Ishikawa (cell line): Measurements from ENCODE around the gene TSPO2.

Experiments
- CEBPB ChIP-seq: IDR thresholded peaks from 2 replicates; pipeline ENCODE4 v1.6.1; 2012
- CREB1 ChIP-seq: IDR thresholded peaks from 2 replicates; pipeline ENCODE4 v1.6.1; 2012; ENCODE audit warnings: low read depth
- EGR1 ChIP-seq: IDR thresholded peaks from 2 replicates; pipeline ENCODE4 v1.6.1; 2012
- EP300 ChIP-seq: IDR thresholded peaks from 2 replicates; pipeline ENCODE4 v1.6.1; 2012; ENCODE audit warnings: borderline replicate concordance
- FOXM1 ChIP-seq: IDR thresholded peaks from 2 replicates; pipeline ENCODE4 v1.6.1; 2012; ENCODE audit warnings: low read depth, borderline replicate concordance
- NFIC ChIP-seq: IDR thresholded peaks from 2 replicates; pipeline ENCODE4 v1.6.1; 2012
- RAD21 ChIP-seq: IDR thresholded peaks from 2 replicates; pipeline ENCODE4 v1.6.1; 2012; ENCODE audit warnings: low read depth
- TAF1 ChIP-seq: IDR thresholded peaks from 2 replicates; pipeline ENCODE4 v1.6.1; 2012; ENCODE audit warnings: low read depth, mild to moderate bottlenecking
- TCF12 ChIP-seq: IDR thresholded peaks from 2 replicates; pipeline ENCODE4 v1.6.1; 2012; ENCODE audit warnings: low read depth
- TEAD4 ChIP-seq: IDR thresholded peaks from 2 replicates; pipeline ENCODE4 v1.6.1; 2012
- YY1 ChIP-seq: IDR thresholded peaks from 2 replicates; pipeline ENCODE4 v1.6.1; 2012; ENCODE audit warnings: low read depth
- ZBTB7A ChIP-seq: IDR thresholded peaks from 2 replicates; pipeline ENCODE4 v1.6.1; 2012; ENCODE audit warnings: low read depth
- TF ChIP-seq, protein P1 (sequence below): IDR thresholded peaks from 2 replicates; pipeline ENCODE4 v1.6.1; 2012
- TF ChIP-seq, protein P2 (sequence below): IDR thresholded peaks from 2 replicates; pipeline ENCODE4 v1.6.1; 2012; ENCODE audit warnings: low read depth, mild to moderate bottlenecking
- TF ChIP-seq, protein P3 (sequence below): IDR thresholded peaks from 2 replicates; pipeline ENCODE4 v1.6.1; 2012

The TSPO2 gene

DNA sequence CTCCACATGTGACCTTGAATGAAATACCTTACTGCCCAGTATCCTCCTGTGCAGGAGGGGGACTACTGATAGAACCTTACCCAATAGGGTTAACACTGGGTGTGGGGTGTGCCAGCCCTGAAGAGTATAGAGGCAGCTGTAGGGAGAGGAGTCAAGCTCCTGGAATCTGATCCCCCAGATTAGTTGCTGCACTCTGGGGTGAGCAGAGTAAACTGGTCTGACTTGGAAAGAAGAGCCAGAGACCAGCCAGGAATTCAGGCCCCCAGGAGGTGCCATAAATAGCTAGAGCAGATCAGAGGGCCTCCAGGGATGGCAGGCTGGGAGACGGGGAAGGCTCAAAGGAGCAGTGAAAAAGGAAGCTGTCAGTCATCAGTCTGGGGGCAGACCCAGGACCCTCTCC, 7.3 kb downstream of the TSPO2 start:
- TF ChIP-seq CREB1, result no peak
- TF ChIP-seq FOXM1, result no peak

DNA sequence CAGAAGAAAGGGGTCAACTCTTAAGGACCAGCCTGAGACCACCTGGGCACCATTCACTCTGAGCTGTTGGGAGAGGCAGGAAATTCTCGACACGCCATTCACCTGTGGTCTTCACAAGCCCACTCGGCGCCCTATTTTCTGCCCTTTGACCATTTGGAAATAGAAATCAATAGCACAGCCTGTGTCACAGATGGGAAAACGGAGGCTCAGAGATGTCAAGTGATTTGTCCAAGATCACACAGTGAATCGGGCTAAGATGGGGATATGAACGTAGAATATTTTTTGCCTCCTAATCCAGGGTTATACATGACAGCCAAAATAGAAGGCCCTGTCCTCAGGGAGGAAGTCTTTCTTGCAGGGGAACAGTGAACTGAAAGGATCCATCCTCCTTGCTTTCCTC, 7.7 kb downstream of the TSPO2 start:
- TF ChIP-seq CREB1 (no peak), TCF12 (no peak), TAF1 (no peak), TEAD4 (no peak), YY1 (no peak), EGR1 (no peak), RAD21 (no peak), EP300 (no peak), ZBTB7A (no peak), NFIC (no peak), CEBPB (no peak), FOXM1 (no peak)
- TF ChIP-seq, protein P1, sequence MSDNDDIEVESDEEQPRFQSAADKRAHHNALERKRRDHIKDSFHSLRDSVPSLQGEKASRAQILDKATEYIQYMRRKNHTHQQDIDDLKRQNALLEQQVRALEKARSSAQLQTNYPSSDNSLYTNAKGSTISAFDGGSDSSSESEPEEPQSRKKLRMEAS, result no peak
- TF ChIP-seq, protein P2, sequence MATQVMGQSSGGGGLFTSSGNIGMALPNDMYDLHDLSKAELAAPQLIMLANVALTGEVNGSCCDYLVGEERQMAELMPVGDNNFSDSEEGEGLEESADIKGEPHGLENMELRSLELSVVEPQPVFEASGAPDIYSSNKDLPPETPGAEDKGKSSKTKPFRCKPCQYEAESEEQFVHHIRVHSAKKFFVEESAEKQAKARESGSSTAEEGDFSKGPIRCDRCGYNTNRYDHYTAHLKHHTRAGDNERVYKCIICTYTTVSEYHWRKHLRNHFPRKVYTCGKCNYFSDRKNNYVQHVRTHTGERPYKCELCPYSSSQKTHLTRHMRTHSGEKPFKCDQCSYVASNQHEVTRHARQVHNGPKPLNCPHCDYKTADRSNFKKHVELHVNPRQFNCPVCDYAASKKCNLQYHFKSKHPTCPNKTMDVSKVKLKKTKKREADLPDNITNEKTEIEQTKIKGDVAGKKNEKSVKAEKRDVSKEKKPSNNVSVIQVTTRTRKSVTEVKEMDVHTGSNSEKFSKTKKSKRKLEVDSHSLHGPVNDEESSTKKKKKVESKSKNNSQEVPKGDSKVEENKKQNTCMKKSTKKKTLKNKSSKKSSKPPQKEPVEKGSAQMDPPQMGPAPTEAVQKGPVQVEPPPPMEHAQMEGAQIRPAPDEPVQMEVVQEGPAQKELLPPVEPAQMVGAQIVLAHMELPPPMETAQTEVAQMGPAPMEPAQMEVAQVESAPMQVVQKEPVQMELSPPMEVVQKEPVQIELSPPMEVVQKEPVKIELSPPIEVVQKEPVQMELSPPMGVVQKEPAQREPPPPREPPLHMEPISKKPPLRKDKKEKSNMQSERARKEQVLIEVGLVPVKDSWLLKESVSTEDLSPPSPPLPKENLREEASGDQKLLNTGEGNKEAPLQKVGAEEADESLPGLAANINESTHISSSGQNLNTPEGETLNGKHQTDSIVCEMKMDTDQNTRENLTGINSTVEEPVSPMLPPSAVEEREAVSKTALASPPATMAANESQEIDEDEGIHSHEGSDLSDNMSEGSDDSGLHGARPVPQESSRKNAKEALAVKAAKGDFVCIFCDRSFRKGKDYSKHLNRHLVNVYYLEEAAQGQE, result no peak
- TF ChIP-seq, protein P3, sequence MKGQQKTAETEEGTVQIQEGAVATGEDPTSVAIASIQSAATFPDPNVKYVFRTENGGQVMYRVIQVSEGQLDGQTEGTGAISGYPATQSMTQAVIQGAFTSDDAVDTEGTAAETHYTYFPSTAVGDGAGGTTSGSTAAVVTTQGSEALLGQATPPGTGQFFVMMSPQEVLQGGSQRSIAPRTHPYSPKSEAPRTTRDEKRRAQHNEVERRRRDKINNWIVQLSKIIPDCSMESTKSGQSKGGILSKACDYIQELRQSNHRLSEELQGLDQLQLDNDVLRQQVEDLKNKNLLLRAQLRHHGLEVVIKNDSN, result no peak

DNA sequence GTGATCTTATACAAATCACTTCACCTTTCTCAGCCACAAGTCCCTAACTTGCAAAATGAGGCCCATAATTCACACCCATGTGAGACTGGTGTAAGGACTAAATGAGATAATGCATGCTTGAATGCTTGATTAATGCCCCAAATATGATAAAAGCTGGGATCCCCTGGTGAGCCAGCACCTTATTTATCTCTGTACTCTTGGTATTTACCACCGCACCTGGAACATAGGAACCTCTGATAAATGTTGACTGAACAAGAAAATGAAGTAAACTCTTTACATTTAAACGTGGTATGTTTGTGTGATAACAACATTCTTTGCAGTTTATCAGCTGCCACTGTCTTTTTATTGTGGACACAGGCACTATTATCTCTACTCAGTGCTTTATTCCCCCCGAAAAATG, 8.3 kb downstream of the TSPO2 start:
- TF ChIP-seq EGR1, result no peak

DNA sequence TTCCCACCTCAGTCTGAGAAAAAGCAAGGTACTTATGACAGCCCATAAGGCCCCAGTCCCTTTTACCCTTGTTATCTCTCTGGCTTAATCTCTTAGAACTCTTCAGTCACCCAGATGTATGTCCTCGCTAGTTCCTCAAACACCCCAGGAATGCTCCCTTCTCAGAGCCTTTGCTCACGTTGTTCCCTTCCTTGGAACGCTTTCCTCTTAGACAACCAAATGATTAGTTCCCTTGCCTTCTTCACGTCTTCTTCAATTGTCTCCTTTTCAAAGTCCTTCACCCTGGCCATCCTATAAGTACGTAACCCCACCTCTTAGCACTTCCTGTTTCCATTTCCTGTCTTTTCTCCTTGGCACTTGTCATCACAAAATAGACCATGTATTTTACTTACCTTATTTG, 9.6 kb downstream of the TSPO2 start:
- no peak for TF ChIP-seq YY1

DNA sequence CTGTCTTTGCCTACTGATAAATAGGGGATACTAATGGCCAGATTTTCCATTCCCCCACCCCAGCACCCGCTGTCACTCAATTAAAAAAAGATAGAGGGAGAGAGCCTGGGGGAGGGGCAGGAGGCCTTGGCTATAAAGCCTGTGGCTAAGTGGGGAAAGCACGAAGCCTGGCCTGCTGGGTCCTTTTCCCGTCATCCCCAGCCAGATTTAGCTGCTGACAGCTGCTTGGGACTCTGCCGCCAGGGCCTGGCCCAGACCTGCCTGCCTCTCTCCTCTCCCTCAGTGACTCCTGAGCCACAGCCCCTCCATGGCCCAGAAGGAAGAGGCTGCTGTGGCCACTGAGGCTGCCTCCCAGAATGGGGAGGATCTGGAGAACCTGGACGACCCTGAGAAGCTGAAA, 10.8 kb downstream of the TSPO2 start, which contains the start of gene APOBEC2:
Gene APOBEC2 (plus strand): TSS at position 162 of the 400 bp plus-strand sequence. CDS start 146 bp downstream, at position 308.
- TF ChIP-seq ZBTB7A (no peak), EGR1 (no peak), YY1 (no peak), CREB1 (no peak), NFIC (no peak), TEAD4 (no peak), CEBPB (no peak), RAD21 (no peak), FOXM1 (no peak), TCF12 (no peak), TAF1 (no peak), EP300 (no peak)
- TF ChIP-seq, protein P1, result no peak
- TF ChIP-seq, protein P3, result no peak
- TF ChIP-seq, protein P2, result no peak

DNA sequence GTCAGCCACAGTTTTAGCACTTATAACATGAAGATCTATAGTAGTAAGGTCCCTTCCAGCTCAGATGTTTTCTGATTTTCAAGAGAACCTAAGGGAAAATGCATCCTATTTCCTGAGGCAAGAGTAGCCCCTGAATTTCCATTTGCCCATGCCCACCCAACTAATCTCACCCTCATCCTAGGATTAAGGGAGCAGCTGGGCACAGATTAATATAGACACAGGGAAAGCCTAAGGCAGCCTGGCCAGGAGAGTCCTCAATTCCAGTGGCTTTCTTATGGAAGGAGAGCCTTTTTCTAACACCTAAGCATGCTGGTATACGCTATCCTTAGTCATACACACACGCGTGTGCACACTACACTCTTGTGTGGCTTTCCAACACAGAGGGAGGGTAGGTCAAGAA, 12.2 kb downstream of the TSPO2 start:
- no peak for TF ChIP-seq RAD21
- TF ChIP-seq TAF1, result no peak
- TF ChIP-seq NFIC, result no peak
- TF ChIP-seq CREB1, result no peak
- TF ChIP-seq, protein P1, result no peak
- TF ChIP-seq, protein P3, result no peak
- TF ChIP-seq, protein P2, result no peak
- TF ChIP-seq FOXM1, result no peak
